ENCODE data around the gene CD19. TPM values are rescaled to one million over a fixed set of nuclear protein-coding genes. Genes with fewer than 3 reads are reported as not detected.

Gene CD19
- total and polyA plus RNA-seq, 11 donors: 0.10 to 0.44 (median 0.22) TPM; not detected in 7

- no peak for ATAC-seq
- peaks cover 0 to 42% (median 37%) of the 10 kb centered on the region in 9 donors for H3K36me3 ChIP-seq
These were observed 28.3 kb upstream of the CD19 start for GRCh38 chr16:28903344-28904042.

GRCh38 chr16:28904363-28904762 is 27.4 kb upstream of the CD19 start:
- no peak for TF ChIP-seq POLR2A (IDR thresholded peaks at IDR 0.05)
- no peak for TF ChIP-seq CTCF (IDR thresholded peaks at IDR 0.05)
- DNase-seq: no peak
- Histone ChIP-seq H3K27ac (no peak overlapping the region), H3K9me3 (no peaks in the 10 kb centered on the region), H3K4me1 (no peaks in the 10 kb centered on the region), H3K36me3 (peaks cover 0 to 51% (median 45%) of the 10 kb centered on the region in 9 donors), H3K27me3 (no peaks in the 10 kb centered on the region), H3K4me3 (no peak overlapping the region)
- intact Hi-C loops (cut with DNase I): no loop called here
- WGBS, 4 donors: 87 to 92% (median 91%) methylated on average over 10 to 14 of the region's 14 CpGs
- ATAC-seq: no peak

More at GRCh38 chr16:28903344-28904042, 28.3 kb upstream of the CD19 start:
- H3K27me3 ChIP-seq: no peaks in the 10 kb centered on the region
- intact Hi-C loops (cut with DNase I): no loop called here
- no peaks in the 10 kb centered on the region for H3K4me1 ChIP-seq
- no peak overlapping the region for H3K4me3 ChIP-seq
- TF ChIP-seq CTCF (IDR thresholded peaks at IDR 0.05): no peak
- no peak for TF ChIP-seq POLR2A (IDR thresholded peaks at IDR 0.05)
- 82 to 92% (median 89%) methylated on average over 19 to 29 of the region's 29 CpGs for WGBS, 4 donors
- DNase-seq: no peak
- no peaks in the 10 kb centered on the region for H3K9me3 ChIP-seq
- H3K27ac ChIP-seq: no peak overlapping the region

- TF ChIP-seq POLR2A (IDR thresholded peaks at IDR 0.05) (no peak), CTCF (IDR thresholded peaks at IDR 0.05) (no peak)
- ATAC-seq (no peak), DNase-seq (no peak)
- H3K36me3 ChIP-seq: peaks cover 0 to 55% (median 47%) of the 10 kb centered on the region in 9 donors
- H3K27ac ChIP-seq: no peak overlapping the region
- WGBS, 4 donors: 91 to 96% (median 95%) methylated on average over 6 to 16 of the region's 16 CpGs
- no peaks in the 10 kb centered on the region for H3K9me3 ChIP-seq
- H3K4me1 ChIP-seq: no peaks in the 10 kb centered on the region
- H3K27me3 ChIP-seq: no peaks in the 10 kb centered on the region
- intact Hi-C loops (cut with DNase I): no loop called here
- no peak overlapping the region for H3K4me3 ChIP-seq
These were observed 26.9 kb upstream of the CD19 start for GRCh38 chr16:28904828-28905227.

- intact Hi-C loops (cut with DNase I): no loop called here
- no peak for ATAC-seq
- Histone ChIP-seq H3K36me3 (peaks cover 0 to 59% (median 51%) of the 10 kb centered on the region in 9 donors), H3K4me3 (no peak overlapping the region), H3K27me3 (no peaks in the 10 kb centered on the region), H3K9me3 (no peaks in the 10 kb centered on the region), H3K27ac (no peak overlapping the region), H3K4me1 (no peaks in the 10 kb centered on the region)
- DNase-seq: no peak
- 90 to 96% (median 91%) methylated on average over 1 to 9 of the region's 9 CpGs for WGBS, 4 donors
- TF ChIP-seq CTCF (IDR thresholded peaks at IDR 0.05) (no peak), POLR2A (IDR thresholded peaks at IDR 0.05) (no peak)
These were observed 26.5 kb upstream of the CD19 start for GRCh38 chr16:28905229-28905754.
